Panc1 (cell line): ENCODE data around the gene TBC1D22B. TPM values are rescaled to one million over a fixed set of nuclear protein-coding genes. Genes with fewer than 3 reads are reported as not detected.

Experiments used
- ATAC-seq: fragments of 200-7000 bp; cut with Tn5 transposase; 2 replicates; pipeline ENCODE4 v1.9.1; 2020; ENCODE audit warnings: mild to moderate bottlenecking, moderate library complexity
- BruUV-seq: library from RNA; stranded (reverse); fragments of 400-500 nt; replicated peaks from 2 replicates; lab custom pipeline; 2021; lab: Mats Ljungman, UMichigan
- CTCF ChIA-PET: fragments of 300-600 bp; sonication (Branson Sonifier 250); formaldehyde crosslinking; loops from one replicate; lab custom pipeline; 2022; ENCODE audit warnings: antibody characterized with exemption; lab: Charles Lee
- POLR2A ChIA-PET: fragments of 300-600 bp; sonication (Branson Sonifier 250); formaldehyde crosslinking; loops from one replicate; lab custom pipeline; 2022; ENCODE audit warnings: antibody characterized with exemption; lab: Charles Lee
- DNase-seq: peaks from one replicate; pipeline ENCODE4 v3.0.0-alpha.2; 2010; ENCODE audit warnings: low read depth, low spot score
- H3K27ac ChIP-seq: 2 replicates; pipeline ENCODE4 v1.5.1; 2011; ENCODE audit warnings: mild to moderate bottlenecking, low read length, inconsistent platforms
- H3K27me3 ChIP-seq: fragments of 200-500 bp; sonication (Bioruptor generic); 2 replicates; pipeline ENCODE4 v1.6.0; 2014; ENCODE audit warnings: low read length, inconsistent platforms; ENCODE audit not compliant: control insufficient read depth, insufficient read depth
- H3K36me3 ChIP-seq: fragments of 200-500 bp; sonication (Bioruptor generic); 2 replicates; pipeline ENCODE4 v1.5.1; 2014; ENCODE audit warnings: inconsistent platforms, mild to moderate bottlenecking, low read length, moderate library complexity; ENCODE audit not compliant: control insufficient read depth, insufficient read depth
- H3K4me1 ChIP-seq: 2 replicates; pipeline ENCODE4 v1.5.1; 2011; ENCODE audit warnings: inconsistent platforms, mild to moderate bottlenecking, low read length, moderate library complexity; ENCODE audit not compliant: control insufficient read depth, insufficient read depth
- H3K4me3 ChIP-seq, 2 experiments: 2 replicates each; pipeline ENCODE4 v1.5.1; 2011 to 2012; ENCODE audit warnings: low read depth in 2 of 2, low read length in 2 of 2, mild to moderate bottlenecking in 2 of 2, inconsistent platforms in 1 of 2, moderate library complexity in 1 of 2
- H3K9me3 ChIP-seq: fragments of 200-500 bp; sonication (Bioruptor generic); 2 replicates; pipeline ENCODE4 v1.5.1; 2014; ENCODE audit warnings: low read depth, mild to moderate bottlenecking, inconsistent platforms, low read length, moderate library complexity; ENCODE audit not compliant: control insufficient read depth, insufficient read depth
- CTCF ChIP-seq: fragments of 450-650 bp; IDR thresholded peaks from 2 replicates; pipeline ENCODE4 v1.5.1; 2017; ENCODE audit warnings: mild to moderate bottlenecking
- POLR2AphosphoS5 ChIP-seq: IDR thresholded peaks from 2 replicates; pipeline ENCODE4 v1.6.1; 2012; ENCODE audit warnings: mild to moderate bottlenecking, low read depth, low read length, moderate library complexity
- REST ChIP-seq, 2 experiments: IDR thresholded peaks; 2 replicates each; pipeline ENCODE4 v1.6.1; 2011 to 2012; ENCODE audit warnings: low read depth in 2 of 2, control low read depth in 1 of 2, low read length in 1 of 2, mild to moderate bottlenecking in 1 of 2, moderate library complexity in 1 of 2; ENCODE audit not compliant: insufficient read depth in 1 of 2
- SIN3A ChIP-seq: IDR thresholded peaks from 2 replicates; pipeline ENCODE4 v1.6.1; 2012; ENCODE audit warnings: low read depth, mild to moderate bottlenecking, low read length, moderate library complexity, borderline replicate concordance; ENCODE audit not compliant: insufficient read depth
- TCF7L2 ChIP-seq: IDR thresholded peaks from 2 replicates; pipeline ENCODE4 v1.6.1; 2011; ENCODE audit warnings: mild to moderate bottlenecking, low read depth, low read length, inconsistent platforms
- in situ Hi-C: cut with HindIII; loops from 2 replicates; pipeline ENCODE4 v1.10.0; 2016; ENCODE audit warnings: low sequenced_read_pairs, low pct_unique_long_range_greater_than_20kb
- intact Hi-C: fragments of 100-400 bp; cut with micrococcal nuclease; formaldehyde crosslinking; loops from one replicate; pipeline ENCODE4 v1.10.0; 2022; ENCODE audit not compliant: unreplicated experiment
- total RNA-seq: library from RNA; stranded (reverse); gene quantifications from one replicate; pipeline ENCODE4 v1.2.1, GENCODE V29; 2021; ENCODE audit not compliant: unreplicated experiment

Gene TBC1D22B
- total RNA-seq, 1 experiment from 2014 or later: 13.0 TPM

DNA sequence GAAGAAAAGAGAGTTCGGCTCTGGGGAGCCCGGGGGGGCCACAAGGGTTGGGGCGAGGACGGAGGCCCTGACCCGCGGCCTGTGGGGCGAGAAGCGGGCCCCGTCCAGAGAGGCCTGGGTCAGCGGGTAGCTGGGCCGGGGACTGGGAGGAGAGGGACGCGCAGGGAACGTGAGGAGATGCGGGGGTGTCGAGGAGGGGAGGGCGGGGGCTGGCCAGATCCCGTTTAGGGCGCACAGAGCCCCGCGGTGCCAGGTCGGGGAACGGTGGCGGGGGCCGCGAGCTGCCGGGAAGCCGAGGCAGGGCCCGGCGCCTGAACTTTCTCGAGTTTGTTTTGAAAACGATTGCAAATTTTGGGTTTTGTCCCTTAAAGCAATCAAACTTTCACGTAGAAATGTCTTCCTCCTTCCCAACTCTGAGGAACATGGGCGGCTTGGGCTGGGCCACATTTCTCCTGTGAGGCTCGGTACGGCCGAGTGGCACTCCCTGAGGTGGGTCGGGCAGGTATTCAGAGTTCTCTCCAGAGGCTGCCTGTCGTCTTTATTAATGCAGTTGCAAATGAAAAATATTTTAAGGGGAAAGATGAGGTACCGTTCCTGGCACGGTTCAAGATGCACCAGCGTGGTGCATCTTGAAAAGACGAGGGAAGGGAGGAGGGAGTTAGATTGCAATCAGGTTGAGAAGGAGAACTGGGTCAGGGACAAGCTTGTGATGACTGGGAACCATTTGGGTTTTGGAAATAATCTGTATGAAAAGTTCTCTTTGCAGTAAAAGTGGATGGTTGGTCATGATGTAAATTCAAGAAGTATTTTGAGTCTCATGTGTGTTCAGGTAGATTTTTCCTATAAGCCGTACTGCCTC, 97.2 kb downstream of the TBC1D22B start:
- CTCF ChIA-PET: interaction anchor here (0.7 kb wide), 1 partner anchor 12 kb away, joined by 3 read pairs; no protein-coding TSS in a partner anchor
- intact Hi-C loops: no loop called here
- H3K4me3 ChIP-seq: peak overlapping the region; percentile 87 to 88
- H3K27ac ChIP-seq: peak overlapping the region; percentile 83
- H3K4me1 ChIP-seq: peaks cover 6% of the 10 kb centered on the region
- BruUV-seq: no TSS peak
- POLR2A ChIA-PET: interaction anchor here (0.6 to 0.7 kb wide), 2 partner anchors 12 to 81 kb away, joined by 3 to 5 read pairs; no protein-coding TSS in a partner anchor
- H3K36me3 ChIP-seq: no peaks in the 10 kb centered on the region; the same call in 1 of the 2 replicates
- no peaks in the 10 kb centered on the region for H3K9me3 ChIP-seq
- peak; percentile 37 for ATAC-seq
- in situ Hi-C loops: no loop called here
- no peak for DNase-seq
- no peaks in the 10 kb centered on the region for H3K27me3 ChIP-seq
- TF ChIP-seq SIN3A: no peak
- TF ChIP-seq TCF7L2: no peak
- TF ChIP-seq REST (IDR thresholded peaks at IDR 0.05; ENCODE audit: insufficient read depth in 1 of 2, low read depth in 2 of 2, low read length in 1 of 2): no peak
- TF ChIP-seq CTCF: no peak
- TF ChIP-seq POLR2AphosphoS5: no peak

DNA sequence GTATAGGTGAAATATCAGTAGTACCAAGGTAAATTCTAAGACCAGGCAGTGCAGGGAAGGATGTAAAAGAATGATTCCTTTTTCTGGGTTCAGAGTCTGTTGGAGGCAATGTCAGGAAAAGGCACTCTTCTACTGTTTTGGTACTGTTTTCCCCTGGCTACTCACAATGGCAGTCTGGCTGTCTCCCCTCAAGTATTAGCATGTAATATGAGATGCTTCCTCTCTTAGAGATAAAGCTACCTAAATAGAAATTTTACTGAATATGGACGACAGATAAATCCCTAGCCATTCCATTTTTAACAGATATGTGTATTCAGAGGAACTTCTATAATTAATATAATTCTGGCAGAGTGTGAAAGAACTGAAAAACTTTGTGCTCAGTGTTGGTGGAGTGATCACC, 99.7 kb downstream of the TBC1D22B start:
- ATAC-seq: no peak
- H3K4me1 ChIP-seq: peaks cover 6% of the 10 kb centered on the region
- CTCF ChIA-PET: no interaction called here
- H3K4me3 ChIP-seq: no peak overlapping the region
- H3K27ac ChIP-seq: no peak overlapping the region
- no TSS peak for BruUV-seq
- intact Hi-C loops (no loop called here), in situ Hi-C loops (no loop called here)
- H3K27me3 ChIP-seq: no peaks in the 10 kb centered on the region
- no peaks in the 10 kb centered on the region; the same call in 1 of the 2 replicates for H3K36me3 ChIP-seq
- no peaks in the 10 kb centered on the region for H3K9me3 ChIP-seq
- TF ChIP-seq TCF7L2 (no peak), CTCF (no peak), POLR2AphosphoS5 (no peak)
- POLR2A ChIA-PET: no interaction called here
- no peak for DNase-seq
